Trophoblast cell (in vitro differentiated cells and primary cell): ENCODE results near the gene TACSTD2.

Experiments
- DNase-seq, 2 donors: peaks; one replicate each; pipeline ENCODE4 v3.0.0-alpha.2; 2016
- H2AFZ ChIP-seq: 2 replicates; pipeline ENCODE4 v1.6.1; 2013; ENCODE audit warnings: low read length, moderate library complexity, mild to moderate bottlenecking; ENCODE audit not compliant: insufficient read depth, poor library complexity
- H2AK5ac ChIP-seq: 2 replicates; pipeline ENCODE4 v1.6.1; 2013; ENCODE audit warnings: mild to moderate bottlenecking, low read length
- H2BK120ac ChIP-seq: 2 replicates; pipeline ENCODE4 v1.6.1; 2013; ENCODE audit warnings: low read length, mild to moderate bottlenecking, moderate library complexity; ENCODE audit not compliant: insufficient read depth, poor library complexity
- H2BK12ac ChIP-seq: 2 replicates; pipeline ENCODE4 v1.6.1; 2013; ENCODE audit warnings: mild to moderate bottlenecking, low read length, moderate library complexity
- H2BK5ac ChIP-seq: 2 replicates; pipeline ENCODE4 v1.6.1; 2013; ENCODE audit warnings: low read length, low read depth, moderate library complexity, mild to moderate bottlenecking; ENCODE audit not compliant: poor library complexity
- H3K14ac ChIP-seq: 2 replicates; pipeline ENCODE4 v1.6.1; 2013; ENCODE audit warnings: mild to moderate bottlenecking, low read length
- H3K18ac ChIP-seq: 2 replicates; pipeline ENCODE4 v1.6.1; 2013; ENCODE audit warnings: mild to moderate bottlenecking, low read length
- H3K23ac ChIP-seq: 2 replicates; pipeline ENCODE4 v1.6.1; 2013; ENCODE audit warnings: low read length
- H3K27ac ChIP-seq: 2 replicates; pipeline ENCODE4 v1.5.1; 2013; ENCODE audit warnings: low read depth, mild to moderate bottlenecking, inconsistent platforms, low read length, moderate library complexity
- H3K27me3 ChIP-seq: 2 replicates; pipeline ENCODE4 v1.6.1; 2013; ENCODE audit warnings: inconsistent platforms, mild to moderate bottlenecking, low read length, moderate library complexity; ENCODE audit not compliant: insufficient read depth
- H3K36me3 ChIP-seq, 2 experiments: 1 replicate in 1 of 2; 2 replicates in 1 of 2; pipeline ENCODE4 v1.6.1; 2013; ENCODE audit warnings: low read length in 2 of 2, mild to moderate bottlenecking in 2 of 2, moderate library complexity in 1 of 2; ENCODE audit not compliant: insufficient read depth in 2 of 2, control insufficient read depth in 1 of 2
- H3K4ac ChIP-seq: 2 replicates; pipeline ENCODE4 v1.6.1; 2013; ENCODE audit warnings: low read depth, mild to moderate bottlenecking, low read length, moderate library complexity
- H3K4me1 ChIP-seq, 2 experiments: 1 replicate in 1 of 2; 2 replicates in 1 of 2; pipeline ENCODE4 v1.6.1; 2013; ENCODE audit warnings: low read length in 2 of 2, mild to moderate bottlenecking in 2 of 2, moderate library complexity in 1 of 2; ENCODE audit not compliant: insufficient read depth in 2 of 2, control insufficient read depth in 1 of 2
- H3K4me2 ChIP-seq: 2 replicates; pipeline ENCODE4 v1.6.1; 2013; ENCODE audit warnings: inconsistent platforms, mild to moderate bottlenecking, low read length, moderate library complexity
- H3K4me3 ChIP-seq: 2 replicates; pipeline ENCODE4 v1.5.1; 2013; ENCODE audit warnings: mild to moderate bottlenecking, low read depth, low read length, inconsistent platforms
- H3K79me1 ChIP-seq: one replicate; pipeline ENCODE4 v1.6.1; 2013; ENCODE audit warnings: low read length
- H3K79me2 ChIP-seq: 2 replicates; pipeline ENCODE4 v1.6.1; 2013; ENCODE audit warnings: low read length, mild to moderate bottlenecking; ENCODE audit not compliant: control insufficient read depth, insufficient read depth, poor library complexity
- H3K9ac ChIP-seq: 2 replicates; pipeline ENCODE4 v1.6.1; 2013; ENCODE audit warnings: mild to moderate bottlenecking, low read length
- H3K9me3 ChIP-seq: 2 replicates; pipeline ENCODE4 v1.6.1; 2013; ENCODE audit warnings: low read depth, mild to moderate bottlenecking, control low read depth, inconsistent platforms, low read length; ENCODE audit not compliant: insufficient read depth
- H4K12ac ChIP-seq: 2 replicates; pipeline ENCODE4 v1.6.1; 2013; ENCODE audit warnings: low read depth, mild to moderate bottlenecking, low read length, moderate library complexity
- H4K8ac ChIP-seq: 2 replicates; pipeline ENCODE4 v1.6.1; 2013; ENCODE audit warnings: low read depth, mild to moderate bottlenecking, low read length, moderate library complexity
- H4K91ac ChIP-seq: one replicate; pipeline ENCODE4 v1.6.1; 2013; ENCODE audit warnings: low read depth, mild to moderate bottlenecking, low read length, moderate library complexity
- WGBS: extraction: QIAGEN DNeasy Blood & Tissue Kit; methylation state at CpG from one replicate; pipeline ENCODE4 v1.1.7; 2013; ENCODE audit warnings: missing lambda C conversion rate; ENCODE audit not compliant: insufficient read length, insufficient coverage; ENCODE audit errors: extremely low coverage; 5-methylcytosine and 5-hydroxymethylcytosine counted together

Gene TACSTD2

GRCh38 chr1:58585581-58586151 lies 8.6 kb upstream of the TACSTD2 start:
- Histone ChIP-seq H3K27ac (no peak overlapping the region), H3K4me3 (no peak overlapping the region), H3K18ac (no peak overlapping the region), H3K4me2 (no peak overlapping the region), H3K9ac (no peak overlapping the region), H4K8ac (no peak overlapping the region), H3K23ac (no peak overlapping the region), H3K36me3 (no peaks in the 10 kb centered on the region), H2AK5ac (no peak overlapping the region), H4K91ac (no peak overlapping the region), H3K79me1 (peaks cover 2% of the 10 kb centered on the region), H2BK12ac (no peak overlapping the region), H2BK5ac (no peak overlapping the region), H2AFZ (no peak overlapping the region), H3K79me2 (no peaks in the 10 kb centered on the region), H3K4me1 (peaks cover 8 to 10% of the 10 kb centered on the region in 2 experiments), H2BK120ac (no peak overlapping the region), H3K27me3 (no peaks in the 10 kb centered on the region), H3K9me3 (no peaks in the 10 kb centered on the region), H3K4ac (no peak overlapping the region), H3K14ac (no peak overlapping the region), H4K12ac (no peak overlapping the region)
- no CpG with 5 or more reads among the region's 3 CpGs for WGBS
- no peak for DNase-seq

- Histone ChIP-seq H4K12ac (no peak overlapping the region), H4K8ac (no peak overlapping the region), H3K27me3 (no peaks in the 10 kb centered on the region), H4K91ac (no peak overlapping the region), H2BK120ac (no peak overlapping the region), H3K9me3 (no peaks in the 10 kb centered on the region), H3K18ac (no peak overlapping the region), H3K36me3 (no peaks in the 10 kb centered on the region), H3K4me2 (no peak overlapping the region), H3K23ac (no peak overlapping the region), H3K14ac (peak overlapping the region; percentile 69), H3K79me2 (no peaks in the 10 kb centered on the region), H2BK12ac (peak overlapping the region; percentile 75), H3K79me1 (peaks cover 2% of the 10 kb centered on the region), H3K4me3 (no peak overlapping the region), H3K9ac (no peak overlapping the region), H2AFZ (no peak overlapping the region), H3K4ac (no peak overlapping the region), H3K4me1 (peaks cover 8 to 10% of the 10 kb centered on the region in 2 experiments), H2AK5ac (no peak overlapping the region), H2BK5ac (no peak overlapping the region), H3K27ac (no peak overlapping the region)
- DNase-seq, result no peak
- no CpG with 5 or more reads among the region's 2 CpGs for WGBS
Measured at GRCh38 chr1:58585166-58585565, 8.1 kb upstream of the TACSTD2 start.

- no peak overlapping the region for H3K9ac ChIP-seq
- H3K4me2 ChIP-seq, result peak overlapping the region; percentile 43
- no peak overlapping the region for H3K4me3 ChIP-seq
- no peak overlapping the region for H2BK5ac ChIP-seq
- no peak overlapping the region for H3K4ac ChIP-seq
- peaks cover 8 to 10% of the 10 kb centered on the region in 2 experiments for H3K4me1 ChIP-seq
- H4K12ac ChIP-seq, result no peak overlapping the region
- no peak overlapping the region for H3K18ac ChIP-seq
- peaks cover 2% of the 10 kb centered on the region for H3K79me1 ChIP-seq
- H2BK12ac ChIP-seq, result no peak overlapping the region
- no CpG with 5 or more reads among the region's 8 CpGs for WGBS
- H2AFZ ChIP-seq, result no peak overlapping the region
- H2AK5ac ChIP-seq, result no peak overlapping the region
- H3K14ac ChIP-seq, result no peak overlapping the region
- H4K8ac ChIP-seq, result no peak overlapping the region
- no peaks in the 10 kb centered on the region for H3K9me3 ChIP-seq
- peak overlapping the region; percentile 61 for H3K27ac ChIP-seq
- no peaks in the 10 kb centered on the region for H3K36me3 ChIP-seq
- H3K23ac ChIP-seq, result no peak overlapping the region
- H2BK120ac ChIP-seq, result no peak overlapping the region
- DNase-seq, result no peak
- no peak overlapping the region for H4K91ac ChIP-seq
- no peaks in the 10 kb centered on the region for H3K27me3 ChIP-seq
- no peaks in the 10 kb centered on the region for H3K79me2 ChIP-seq
Measured at GRCh38 chr1:58584082-58584895, 7.2 kb upstream of the TACSTD2 start.

- Histone ChIP-seq H2AFZ (no peak overlapping the region), H3K23ac (no peak overlapping the region), H3K4ac (no peak overlapping the region), H3K79me2 (no peaks in the 10 kb centered on the region), H2BK5ac (no peak overlapping the region), H3K4me1 (peaks cover 8 to 10% of the 10 kb centered on the region in 2 experiments), H2BK120ac (no peak overlapping the region), H3K18ac (no peak overlapping the region), H3K4me3 (no peak overlapping the region), H2AK5ac (no peak overlapping the region), H3K36me3 (no peaks in the 10 kb centered on the region), H4K8ac (no peak overlapping the region), H3K14ac (no peak overlapping the region), H3K9me3 (no peaks in the 10 kb centered on the region), H4K12ac (no peak overlapping the region), H3K27me3 (no peaks in the 10 kb centered on the region), H3K27ac (no peak overlapping the region), H3K79me1 (peaks cover 2% of the 10 kb centered on the region), H3K9ac (no peak overlapping the region), H2BK12ac (no peak overlapping the region), H4K91ac (no peak overlapping the region), H3K4me2 (no peak overlapping the region)
- WGBS, result no CpG with 5 or more reads among the region's 1 CpG
- no peak for DNase-seq
Measured at GRCh38 chr1:58583496-58583895, 6.4 kb upstream of the TACSTD2 start.
